GM18526 (cell line): ENCODE measurements around the gene IGSF11.

Source experiments
- POLR2A ChIP-seq: IDR thresholded peaks from 3 replicates; pipeline ENCODE4 v1.6.1; 2011; ENCODE audit not compliant: insufficient read length; ENCODE audit errors: extremely low read depth

IGSF11 gene

DNA sequence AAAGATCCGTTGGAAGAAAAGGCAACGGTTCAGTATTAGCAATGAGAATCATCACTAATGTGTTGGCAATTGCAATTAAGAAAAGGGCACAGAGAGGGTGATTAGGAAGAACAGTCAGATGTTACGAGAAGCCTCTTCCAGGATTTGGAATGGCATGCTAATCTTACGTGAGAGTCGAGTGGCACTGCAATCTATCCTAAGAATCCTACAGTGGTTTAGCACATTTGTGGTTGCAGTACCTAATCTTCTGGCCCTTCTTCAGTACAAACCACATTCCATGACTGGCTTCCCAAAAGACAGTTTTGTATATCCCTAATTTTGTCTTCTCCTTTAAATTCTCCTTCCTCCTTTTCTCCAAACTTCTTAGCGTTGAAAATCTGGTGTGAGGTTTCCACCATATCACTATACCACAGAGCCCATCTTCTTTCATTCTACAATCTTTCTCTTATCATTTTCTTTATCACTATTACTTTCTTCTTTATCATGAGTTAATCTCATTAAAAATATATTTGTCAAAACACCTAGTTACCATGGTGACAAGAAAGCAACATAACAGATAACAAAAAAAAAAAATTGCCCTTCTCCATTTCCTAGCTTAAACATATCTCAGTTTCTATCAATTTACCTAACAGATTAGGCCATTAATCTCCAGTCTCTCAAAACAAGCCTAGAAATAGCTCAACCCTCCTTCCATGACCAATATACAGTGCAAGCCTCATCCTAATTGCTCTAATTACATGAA is 60.1 kb downstream of the IGSF11 start:
- TF ChIP-seq POLR2A, result no peak

- TF ChIP-seq POLR2A, result no peak
Observed at GRCh38 chr3:118973050-118973449, 61.6 kb downstream of the IGSF11 start.

DNA sequence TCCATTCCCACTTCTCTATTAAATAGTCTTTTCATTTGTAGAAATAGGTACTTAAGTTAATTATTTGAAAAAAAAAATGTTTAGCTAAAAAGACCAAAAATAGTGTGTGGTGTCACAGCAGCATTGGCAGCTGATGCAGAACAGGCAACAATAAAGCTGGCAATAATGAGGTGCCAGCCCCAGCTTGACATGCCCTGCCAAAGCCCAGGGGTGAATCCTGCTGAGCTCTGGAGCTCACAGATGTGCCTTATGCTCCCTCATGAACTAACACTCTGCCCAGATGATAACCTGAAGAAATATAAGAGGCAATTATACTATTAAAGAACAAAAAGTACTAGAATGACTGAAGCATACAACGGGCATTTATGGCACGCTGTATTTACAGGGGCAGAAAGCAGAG is 63.8 kb downstream of the IGSF11 start:
- no peak for TF ChIP-seq POLR2A

GRCh38 chr3:118968640-118969039 is 66.0 kb downstream of the IGSF11 start:
- no peak for TF ChIP-seq POLR2A

DNA sequence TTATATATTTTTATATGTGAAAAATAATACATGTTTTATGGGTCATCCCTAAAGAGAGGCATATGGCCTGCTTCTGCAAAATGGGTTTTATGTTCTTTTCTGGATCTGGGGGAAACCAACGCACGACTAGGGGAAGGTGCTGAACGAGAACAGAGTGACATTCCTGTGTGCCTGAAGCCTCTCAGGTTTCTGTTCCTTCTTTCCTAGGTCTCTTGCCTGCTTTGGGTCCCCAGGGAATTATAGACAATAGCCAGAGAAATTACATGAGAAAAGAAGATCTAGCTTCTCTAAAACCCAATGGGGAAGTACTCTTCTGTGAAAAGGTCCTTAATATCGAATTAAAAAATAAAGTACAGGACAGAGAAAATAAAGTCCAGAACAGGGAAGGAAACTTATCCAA is 66.5 kb downstream of the IGSF11 start:
- TF ChIP-seq POLR2A, result no peak

GRCh38 chr3:118966700-118967099 is 67.9 kb downstream of the IGSF11 start:
- no peak for TF ChIP-seq POLR2A

DNA sequence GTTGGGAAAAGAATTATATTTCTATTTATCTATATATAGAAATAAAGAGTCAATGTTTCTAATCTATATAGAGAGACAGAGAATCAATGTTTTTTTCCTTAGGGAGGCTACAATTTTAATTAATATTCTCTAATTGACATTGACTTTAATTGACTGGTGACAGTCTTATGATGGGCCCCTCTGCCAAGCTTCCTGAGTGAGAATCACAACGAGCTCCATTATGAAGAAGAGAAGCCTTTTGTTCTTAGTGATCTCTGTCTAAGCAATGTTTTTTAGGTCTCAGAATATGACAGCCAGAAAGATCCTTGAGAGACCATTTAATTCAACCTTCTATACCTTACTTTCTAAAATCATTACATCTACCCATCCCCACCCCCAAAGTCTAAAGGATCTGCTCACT is 70.9 kb downstream of the IGSF11 start:
- TF ChIP-seq POLR2A, result no peak

- TF ChIP-seq POLR2A, result no peak
Observed at GRCh38 chr3:118960876-118961450, 73.7 kb downstream of the IGSF11 start.

GRCh38 chr3:118955914-118956556 is 78.6 kb downstream of the IGSF11 start:
- no peak for TF ChIP-seq POLR2A

DNA sequence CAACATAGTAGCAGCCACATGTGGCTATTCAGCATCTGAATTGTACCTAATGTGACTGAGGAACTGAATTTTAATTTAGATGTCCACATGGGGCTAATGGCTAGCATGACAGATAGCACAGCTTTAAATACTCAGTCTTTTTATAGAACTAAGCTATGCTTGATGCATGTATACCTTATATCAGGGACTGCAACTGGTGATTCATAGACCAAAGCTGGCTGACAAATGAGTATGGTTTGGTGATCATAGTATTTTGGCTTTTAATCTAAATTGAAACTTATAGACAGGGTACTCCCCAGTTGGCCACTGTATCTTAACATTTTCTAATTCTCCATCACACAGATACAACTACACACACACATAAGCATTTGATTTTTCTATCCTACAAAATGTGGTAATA is 83.6 kb downstream of the IGSF11 start:
- no peak for TF ChIP-seq POLR2A

DNA sequence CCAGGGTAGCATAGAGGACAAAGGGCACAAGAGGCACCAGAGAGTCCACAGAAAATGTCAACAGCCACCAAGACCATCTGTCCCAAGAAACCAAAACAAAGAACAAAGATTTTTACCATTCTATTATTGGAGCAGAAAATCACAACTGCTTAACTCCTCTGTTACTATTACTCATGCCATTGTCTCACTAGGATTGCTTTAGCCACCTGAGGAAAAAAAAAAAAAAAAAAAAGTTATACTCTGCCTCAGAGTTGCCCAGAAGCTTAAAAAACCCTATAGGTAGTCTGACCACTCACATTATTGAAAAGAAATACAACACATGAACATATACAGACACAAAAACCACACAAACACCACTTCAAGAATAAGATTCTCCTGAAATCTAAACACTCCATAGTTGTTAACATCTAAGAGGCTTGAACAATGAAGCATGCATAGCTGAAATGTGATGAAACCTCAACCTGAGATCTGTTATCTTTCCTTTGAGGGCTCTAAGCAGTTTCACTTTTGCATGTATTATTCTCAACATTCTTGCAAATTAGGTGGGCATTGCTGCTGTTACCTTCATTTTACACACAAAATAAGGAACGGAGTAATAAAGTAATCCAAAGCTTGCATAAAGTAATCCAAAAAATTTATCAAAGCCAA is 85.4 kb downstream of the IGSF11 start:
- TF ChIP-seq POLR2A, result no peak

GRCh38 chr3:118948146-118948545 is 86.5 kb downstream of the IGSF11 start:
- TF ChIP-seq POLR2A, result no peak

DNA sequence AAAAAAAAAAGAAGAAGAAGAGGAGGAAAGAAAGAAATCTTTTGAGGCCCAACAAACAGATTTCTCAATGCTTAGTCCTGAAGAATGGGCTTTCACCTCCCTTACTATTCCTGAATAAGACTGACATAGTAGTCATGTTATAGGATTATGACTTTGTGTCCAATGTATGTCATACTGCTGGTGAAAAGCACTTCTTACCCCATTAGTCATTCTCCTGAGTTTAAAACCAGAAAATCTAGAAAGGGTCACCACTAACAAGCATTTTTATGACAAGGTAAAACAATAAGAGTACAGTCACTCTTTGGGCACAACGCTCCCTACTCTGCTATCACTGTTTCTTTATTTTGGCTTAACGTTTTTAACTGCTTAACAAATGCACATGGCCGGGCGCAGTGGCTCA is 88.2 kb downstream of the IGSF11 start:
- TF ChIP-seq POLR2A, result no peak

- TF ChIP-seq POLR2A, result no peak
Observed at GRCh38 chr3:118945834-118946233, 88.8 kb downstream of the IGSF11 start.

- TF ChIP-seq POLR2A, result no peak
Observed at GRCh38 chr3:118943597-118943996, 91.0 kb downstream of the IGSF11 start.

DNA sequence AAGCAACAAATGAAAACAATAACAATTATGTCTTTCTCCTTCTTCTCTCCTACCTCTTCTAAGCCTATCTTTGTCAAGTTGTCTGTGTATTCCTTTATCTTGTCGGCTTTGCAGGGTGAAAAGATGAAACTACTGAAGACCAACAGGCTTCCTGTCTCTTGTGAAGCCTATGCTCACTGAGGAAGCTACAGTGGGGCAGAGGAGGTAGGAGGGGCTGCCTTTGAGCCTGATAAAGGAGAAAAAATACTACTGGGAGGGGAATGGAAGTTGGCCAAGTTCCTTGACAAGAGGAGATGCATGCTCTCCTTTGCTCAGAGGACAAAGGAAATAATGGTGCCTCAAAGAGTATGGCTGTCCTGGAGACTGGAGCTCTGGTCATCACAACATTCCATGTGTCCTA is 92.0 kb downstream of the IGSF11 start:
- TF ChIP-seq POLR2A, result no peak
